ENCODE measurements around the gene SPIN2B. TPM values are rescaled to one million over a fixed set of nuclear protein-coding genes. Genes with fewer than 3 reads are reported as not detected.
A peak's percentile ranks its signal among the peaks of the same experiment; 100 is the strongest.
"Not testable (repeated sequence)": the region's sequence is repeated elsewhere in the genome, so short reads cannot be mapped to it uniquely, and the experiment has no call there.

Gene SPIN2B
- total and polyA plus RNA-seq, 3 donors from 2014 or later = 8.6 to 15.9 (median 8.8) TPM

DNA sequence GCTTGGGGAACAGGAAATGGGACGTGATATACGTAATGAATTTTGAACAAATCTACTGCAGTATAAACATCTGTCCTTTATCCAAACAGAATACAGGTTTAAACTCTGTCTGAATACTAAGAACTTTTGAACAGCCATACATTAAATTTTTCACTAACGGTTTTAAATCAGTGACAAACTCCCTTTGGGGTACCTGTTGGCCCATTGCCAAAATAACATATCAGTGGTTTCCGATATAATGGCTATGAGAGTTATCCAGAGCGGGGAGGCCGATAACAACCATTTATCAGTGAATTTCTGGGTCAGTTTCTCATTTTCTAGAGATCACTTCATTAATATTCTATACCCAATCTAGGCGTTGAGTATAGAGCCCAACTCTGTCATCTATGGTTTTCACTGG, 10.7 kb upstream of the SPIN2B start:
- no peak overlapping the region for H3K4me3 ChIP-seq
- no peak for DNase-seq
- H3K9me3 ChIP-seq = no peaks in the 10 kb centered on the region
- 70 to 90% methylated on average over 7 of the region's 7 CpGs for WGBS, 2 donors
- H3K4me1 ChIP-seq = no peaks in the 10 kb centered on the region
- H3K36me3 ChIP-seq (ENCODE audit: low read depth, missing control alignments) = no peaks in the 10 kb centered on the region
- intact Hi-C loops (cut with DNase I; ENCODE audit: low total_unique reads) = no loop called here
- TF ChIP-seq, protein P1, sequence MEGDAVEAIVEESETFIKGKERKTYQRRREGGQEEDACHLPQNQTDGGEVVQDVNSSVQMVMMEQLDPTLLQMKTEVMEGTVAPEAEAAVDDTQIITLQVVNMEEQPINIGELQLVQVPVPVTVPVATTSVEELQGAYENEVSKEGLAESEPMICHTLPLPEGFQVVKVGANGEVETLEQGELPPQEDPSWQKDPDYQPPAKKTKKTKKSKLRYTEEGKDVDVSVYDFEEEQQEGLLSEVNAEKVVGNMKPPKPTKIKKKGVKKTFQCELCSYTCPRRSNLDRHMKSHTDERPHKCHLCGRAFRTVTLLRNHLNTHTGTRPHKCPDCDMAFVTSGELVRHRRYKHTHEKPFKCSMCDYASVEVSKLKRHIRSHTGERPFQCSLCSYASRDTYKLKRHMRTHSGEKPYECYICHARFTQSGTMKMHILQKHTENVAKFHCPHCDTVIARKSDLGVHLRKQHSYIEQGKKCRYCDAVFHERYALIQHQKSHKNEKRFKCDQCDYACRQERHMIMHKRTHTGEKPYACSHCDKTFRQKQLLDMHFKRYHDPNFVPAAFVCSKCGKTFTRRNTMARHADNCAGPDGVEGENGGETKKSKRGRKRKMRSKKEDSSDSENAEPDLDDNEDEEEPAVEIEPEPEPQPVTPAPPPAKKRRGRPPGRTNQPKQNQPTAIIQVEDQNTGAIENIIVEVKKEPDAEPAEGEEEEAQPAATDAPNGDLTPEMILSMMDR (IDR thresholded peaks at IDR 0.05) = no peak
- no peak for TF ChIP-seq POLR2A (IDR thresholded peaks at IDR 0.05)
- H3K27me3 ChIP-seq = no peaks in the 10 kb centered on the region
- no peak overlapping the region for H3K27ac ChIP-seq

DNA sequence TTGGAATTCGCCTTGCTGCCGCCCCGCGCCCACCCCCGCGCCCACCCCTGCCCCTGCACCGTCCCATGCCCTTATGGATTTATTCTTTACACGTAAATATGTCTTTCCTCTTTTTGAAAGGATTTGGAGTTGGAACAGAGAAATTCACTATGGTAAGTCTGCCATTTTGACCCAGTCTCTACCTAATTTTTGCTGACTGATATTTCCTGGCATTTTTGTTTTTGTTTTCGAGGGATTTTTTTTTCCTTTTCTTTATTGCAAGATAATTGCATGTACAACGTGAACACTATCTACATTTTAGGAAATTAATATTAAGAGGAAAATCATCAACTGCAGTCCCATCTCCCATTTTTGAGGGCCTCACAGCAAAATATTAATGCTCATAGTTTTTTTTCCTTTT, 468 bp upstream of the SPIN2B start:
- Histone ChIP-seq H3K4me3 (peak overlapping the region; percentile 57 to 68), H3K27me3 (no peaks in the 10 kb centered on the region), H3K27ac (peak overlapping the region in 1 of 2 donors; percentile 15), H3K36me3 (ENCODE audit: low read depth, missing control alignments) (no peaks in the 10 kb centered on the region), H3K9me3 (no peaks in the 10 kb centered on the region), H3K4me1 (no peaks in the 10 kb centered on the region)
- 1% methylated on average over 8 to 10 of the region's 10 CpGs for WGBS, 2 donors
- intact Hi-C loops (cut with DNase I; ENCODE audit: low total_unique reads) = no loop called here
- no peak for TF ChIP-seq POLR2A (IDR thresholded peaks at IDR 0.05)
- DNase-seq = no peak

DNA sequence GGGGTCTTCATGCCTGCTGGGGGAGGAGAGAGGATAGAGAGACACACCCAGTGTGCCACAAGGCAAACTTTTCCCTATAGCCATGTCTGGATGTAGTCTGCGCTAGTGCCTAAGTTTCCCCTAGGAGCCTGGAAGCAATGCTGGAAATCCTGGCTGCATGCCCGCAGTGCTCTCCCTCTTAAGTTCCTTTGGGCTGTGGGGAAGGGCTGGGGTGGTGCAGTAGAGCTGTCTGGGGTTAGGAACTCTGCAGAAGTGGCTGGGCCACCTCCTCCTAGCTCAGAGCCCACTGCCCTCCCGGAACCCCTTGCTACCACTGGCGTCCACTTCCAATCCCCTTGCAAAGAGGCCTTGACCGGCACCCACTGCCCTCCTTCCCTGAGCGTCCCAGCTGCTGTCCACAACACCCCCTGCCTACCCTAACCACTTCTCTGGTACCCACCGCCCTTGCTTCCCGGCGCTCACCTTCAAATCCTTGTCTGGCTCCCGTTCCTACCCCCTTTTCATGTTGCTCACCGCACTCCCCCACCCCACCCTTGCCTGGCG, 658 bp downstream of the SPIN2B start:
- H3K36me3 ChIP-seq (ENCODE audit: low read depth, missing control alignments); DNase-seq; H3K4me1 ChIP-seq; H3K9me3 ChIP-seq; H3K27me3 ChIP-seq; intact Hi-C loops (cut with DNase I; ENCODE audit: low total_unique reads): not testable (repeated sequence)
- H3K4me3 ChIP-seq = peak overlapping the region; percentile 57 to 68
- 0% methylated on average over 5 to 10 of the region's 12 CpGs for WGBS, 2 donors
- H3K27ac ChIP-seq = peak overlapping the region in 1 of 2 donors; percentile 15

DNA sequence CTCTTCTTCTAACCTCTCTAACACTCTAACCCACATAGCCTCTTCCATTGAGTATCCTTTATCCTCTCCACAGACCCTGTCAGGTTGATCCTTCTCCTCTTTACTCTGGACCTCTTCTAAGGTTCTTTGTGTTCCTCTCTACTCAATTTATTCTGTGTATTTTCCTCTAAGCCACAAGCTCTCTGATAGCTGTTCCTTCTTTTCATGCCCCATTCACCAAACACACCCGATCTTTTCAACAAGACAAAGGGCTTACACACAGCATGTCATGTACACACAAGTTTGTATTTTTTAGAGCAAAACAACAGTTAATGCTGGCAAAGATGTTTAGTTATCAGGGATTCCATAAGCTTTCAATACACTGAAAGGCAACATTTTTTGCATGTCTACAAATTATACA, 1.9 kb downstream of the SPIN2B start:
- Histone ChIP-seq H3K27ac (no peak overlapping the region), H3K4me1 (no peaks in the 10 kb centered on the region), H3K9me3 (no peaks in the 10 kb centered on the region), H3K27me3 (no peaks in the 10 kb centered on the region), H3K36me3 (ENCODE audit: low read depth, missing control alignments) (no peaks in the 10 kb centered on the region), H3K4me3 (no peak overlapping the region)
- DNase-seq = no peak
- 90 to 95% methylated on average over 1 of the region's 1 CpG for WGBS, 2 donors
- intact Hi-C loops (cut with DNase I; ENCODE audit: low total_unique reads) = no loop called here
- TF ChIP-seq, protein P1 (IDR thresholded peaks at IDR 0.05) = no peak
- TF ChIP-seq POLR2A (IDR thresholded peaks at IDR 0.05) = no peak

DNA sequence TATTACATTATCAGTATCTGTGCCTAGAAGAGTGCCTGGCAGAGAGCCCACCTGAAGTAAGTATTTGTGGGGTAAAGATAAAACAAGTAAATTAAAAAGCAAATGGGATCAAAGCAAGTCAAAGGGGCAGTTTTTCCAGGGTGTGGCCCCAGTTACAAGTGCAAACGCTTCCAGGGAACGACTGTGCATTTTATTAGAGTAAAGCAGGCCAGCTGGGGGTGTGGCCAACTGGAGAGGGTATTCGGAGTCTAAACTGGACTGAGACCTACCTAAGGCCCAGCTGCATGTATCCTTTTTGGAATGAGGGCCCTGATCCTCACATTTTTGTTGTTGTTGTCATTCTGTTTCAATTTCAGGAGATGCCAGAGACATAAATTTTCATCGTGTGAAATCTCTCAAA, 3.8 kb downstream of the SPIN2B start:
- WGBS, 2 donors = 42 to 65% methylated on average over 4 of the region's 4 CpGs
- H3K4me1 ChIP-seq; H3K36me3 ChIP-seq (ENCODE audit: low read depth, missing control alignments); H3K9me3 ChIP-seq; H3K27ac ChIP-seq; intact Hi-C loops (cut with DNase I; ENCODE audit: low total_unique reads); H3K4me3 ChIP-seq; H3K27me3 ChIP-seq; DNase-seq: not testable (repeated sequence)

DNA sequence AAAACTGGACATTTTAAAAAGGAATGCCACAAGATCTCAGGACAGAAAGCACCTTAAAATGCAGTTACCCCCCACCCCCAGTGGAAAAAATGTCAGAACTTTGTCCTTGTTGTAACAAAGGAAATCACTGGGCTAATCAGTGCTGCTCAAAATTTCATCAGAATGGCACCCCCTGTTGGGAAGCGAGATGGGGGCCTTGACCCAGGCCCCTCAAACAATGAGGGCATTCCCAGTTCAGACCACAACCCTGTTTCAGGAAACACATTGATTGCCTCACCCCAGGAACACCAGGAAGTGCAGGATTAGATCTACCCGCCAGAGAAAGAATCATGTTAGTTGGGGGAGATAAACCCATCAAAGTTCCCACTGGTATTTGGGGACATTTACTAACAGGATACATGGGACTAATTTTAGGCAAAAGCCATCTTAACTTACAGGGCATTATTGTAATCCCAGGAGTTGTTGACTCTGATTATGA, 16.4 kb downstream of the SPIN2B start:
- intact Hi-C loops (cut with DNase I; ENCODE audit: low total_unique reads) = no loop called here
- Histone ChIP-seq H3K36me3 (ENCODE audit: low read depth, missing control alignments) (no peaks in the 10 kb centered on the region), H3K9me3 (no peaks in the 10 kb centered on the region), H3K4me3 (no peak overlapping the region), H3K27me3 (no peaks in the 10 kb centered on the region), H3K27ac (no peak overlapping the region), H3K4me1 (no peaks in the 10 kb centered on the region)
- DNase-seq = no peak
- TF ChIP-seq POLR2A (IDR thresholded peaks at IDR 0.05) = no peak
- TF ChIP-seq, protein P1 (IDR thresholded peaks at IDR 0.05) = no peak
- WGBS, 2 donors = 86 to 94% methylated on average over 1 to 2 of the region's 2 CpGs
